Endodermal cell (in vitro differentiated cells): Measurements from ENCODE around the gene TFF1. TPM values are rescaled to one million over a fixed set of nuclear protein-coding genes. Genes with fewer than 3 reads are reported as not detected.

ENCODE experiments used
- DNase-seq: peaks from one replicate; pipeline ENCODE4 v3.0.0-alpha.2; 2017
- H3K27ac ChIP-seq: 2 replicates; pipeline ENCODE4 v1.5.1; 2013; ENCODE audit warnings: mild to moderate bottlenecking, low read depth, low read length, moderate library complexity
- H3K27me3 ChIP-seq: 2 replicates; pipeline ENCODE4 v1.6.1; 2013; ENCODE audit warnings: mild to moderate bottlenecking, low read length, moderate library complexity; ENCODE audit not compliant: insufficient read depth, control insufficient read depth, poor library complexity, severe bottlenecking
- H3K36me3 ChIP-seq: 2 replicates; pipeline ENCODE4 v1.7.0; 2013; ENCODE audit warnings: mild to moderate bottlenecking, low read length, moderate library complexity; ENCODE audit not compliant: control insufficient read depth, insufficient read depth
- H3K4me1 ChIP-seq: one replicate; pipeline ENCODE4 v1.7.0; 2013; ENCODE audit warnings: low read length; ENCODE audit not compliant: control insufficient read depth, insufficient read depth
- H3K4me3 ChIP-seq: 2 replicates; pipeline ENCODE4 v1.5.1; 2013; ENCODE audit warnings: mild to moderate bottlenecking, low read length, moderate library complexity
- H3K9ac ChIP-seq: 2 replicates; pipeline ENCODE4 v1.6.1; 2013; ENCODE audit warnings: mild to moderate bottlenecking, low read length, moderate library complexity; ENCODE audit not compliant: poor library complexity, severe bottlenecking; ENCODE audit errors: extremely low read depth
- H3K9me3 ChIP-seq: 2 replicates; pipeline ENCODE4 v1.6.1; 2013; ENCODE audit warnings: mild to moderate bottlenecking, low read length, moderate library complexity; ENCODE audit not compliant: control insufficient read depth
- H3K27ac Mint-ChIP-seq: 2 replicates; pipeline ENCODE4 v1.8.0; 2020; ENCODE audit warnings: mixed read lengths
- H3K27me3 Mint-ChIP-seq: 2 replicates; pipeline ENCODE4 v1.8.0; 2021; ENCODE audit warnings: mild to moderate bottlenecking, mixed read lengths; ENCODE audit not compliant: insufficient read depth
- H3K36me3 Mint-ChIP-seq: 2 replicates; pipeline ENCODE4 v1.8.0; 2020; ENCODE audit warnings: low read depth, mixed read lengths
- H3K4me1 Mint-ChIP-seq: 2 replicates; pipeline ENCODE4 v1.8.0; 2020; ENCODE audit warnings: mixed read lengths
- H3K4me3 Mint-ChIP-seq: 2 replicates; pipeline ENCODE4 v1.8.0; 2020; ENCODE audit warnings: mild to moderate bottlenecking, moderate library complexity, mixed read lengths
- H3K9me3 Mint-ChIP-seq: 2 replicates; pipeline ENCODE4 v1.8.0; 2020; ENCODE audit warnings: mild to moderate bottlenecking, mixed read lengths
- WGBS, 2 experiments: methylation state at CpG; one replicate each; pipeline versions ENCODE4 v1.1.5 to v1.1.7; 2013; ENCODE audit warnings: missing lambda C conversion rate in 2 of 2, mixed read lengths in 1 of 2; ENCODE audit not compliant: insufficient coverage in 1 of 2, insufficient read length in 1 of 2; 5-methylcytosine and 5-hydroxymethylcytosine counted together
- total RNA-seq, 2 donors: library from RNA; stranded (reverse); fragmentation: NEBNext Ultra II Directional in 1 of 2; extraction: Animal tissue kit (Norgen Biotek cat#: 25700) in 1 of 2; gene quantifications; 2 replicates in 1 of 2; 3 replicates in 1 of 2; pipeline ENCODE4 v1.2.1, GENCODE V29; 2021
- TF ChIP-seq, protein P1 (sequence below): fragments of 200-600 bp; sonication (generic); conservative IDR thresholded peaks from 2 replicates; pipeline ENCODE4 v1.5.0; 2021; ENCODE audit warnings: antibody characterized with exemption, mild to moderate bottlenecking

The TFF1 gene
- total RNA-seq, 2 donors from 2014 or later, result 1.6 to 3.7 TPM

- no peaks in the 10 kb centered on the region for H3K36me3 ChIP-seq
- H3K4me3 ChIP-seq, result no peak overlapping the region
- no peaks in the 10 kb centered on the region for H3K27me3 ChIP-seq
- 91 to 98% methylated on average over 4 to 5 of the region's 5 CpGs for WGBS, 2 experiments
- Mint-ChIP-seq H3K27ac (no peak overlapping the region), H3K36me3 (no peaks in the 10 kb centered on the region), H3K9me3 (no peaks in the 10 kb centered on the region), H3K27me3 (peaks cover 2% of the 10 kb centered on the region), H3K4me3 (no peak overlapping the region), H3K4me1 (no peaks in the 10 kb centered on the region)
- no peak overlapping the region for H3K27ac ChIP-seq
- H3K4me1 ChIP-seq, result no peaks in the 10 kb centered on the region
- TF ChIP-seq, protein P1, sequence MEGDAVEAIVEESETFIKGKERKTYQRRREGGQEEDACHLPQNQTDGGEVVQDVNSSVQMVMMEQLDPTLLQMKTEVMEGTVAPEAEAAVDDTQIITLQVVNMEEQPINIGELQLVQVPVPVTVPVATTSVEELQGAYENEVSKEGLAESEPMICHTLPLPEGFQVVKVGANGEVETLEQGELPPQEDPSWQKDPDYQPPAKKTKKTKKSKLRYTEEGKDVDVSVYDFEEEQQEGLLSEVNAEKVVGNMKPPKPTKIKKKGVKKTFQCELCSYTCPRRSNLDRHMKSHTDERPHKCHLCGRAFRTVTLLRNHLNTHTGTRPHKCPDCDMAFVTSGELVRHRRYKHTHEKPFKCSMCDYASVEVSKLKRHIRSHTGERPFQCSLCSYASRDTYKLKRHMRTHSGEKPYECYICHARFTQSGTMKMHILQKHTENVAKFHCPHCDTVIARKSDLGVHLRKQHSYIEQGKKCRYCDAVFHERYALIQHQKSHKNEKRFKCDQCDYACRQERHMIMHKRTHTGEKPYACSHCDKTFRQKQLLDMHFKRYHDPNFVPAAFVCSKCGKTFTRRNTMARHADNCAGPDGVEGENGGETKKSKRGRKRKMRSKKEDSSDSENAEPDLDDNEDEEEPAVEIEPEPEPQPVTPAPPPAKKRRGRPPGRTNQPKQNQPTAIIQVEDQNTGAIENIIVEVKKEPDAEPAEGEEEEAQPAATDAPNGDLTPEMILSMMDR, result no peak
- no peak overlapping the region for H3K9ac ChIP-seq
- DNase-seq, result no peak
- no peaks in the 10 kb centered on the region for H3K9me3 ChIP-seq
Observed at GRCh38 chr21:42353623-42354022, 12.7 kb downstream of the TFF1 start.

- TF ChIP-seq, protein P1, result no peak
- Histone ChIP-seq H3K4me1 (no peaks in the 10 kb centered on the region), H3K4me3 (no peak overlapping the region), H3K27me3 (no peaks in the 10 kb centered on the region), H3K27ac (no peak overlapping the region), H3K9me3 (no peaks in the 10 kb centered on the region), H3K9ac (no peak overlapping the region), H3K36me3 (no peaks in the 10 kb centered on the region)
- H3K9me3 Mint-ChIP-seq, result no peaks in the 10 kb centered on the region
- no peaks in the 10 kb centered on the region for H3K4me1 Mint-ChIP-seq
- whole genome bisulfite sequencing, 2 experiments, result 90 to 95% methylated on average over 9 to 14 of the region's 14 CpGs
- no peak overlapping the region for H3K27ac Mint-ChIP-seq
- H3K36me3 Mint-ChIP-seq, result no peaks in the 10 kb centered on the region
- DNase-seq, result peak; percentile 20
- H3K27me3 Mint-ChIP-seq, result no peaks in the 10 kb centered on the region
- no peak overlapping the region for H3K4me3 Mint-ChIP-seq
Observed at GRCh38 chr21:42352441-42353095, 13.8 kb downstream of the TFF1 start.

DNA sequence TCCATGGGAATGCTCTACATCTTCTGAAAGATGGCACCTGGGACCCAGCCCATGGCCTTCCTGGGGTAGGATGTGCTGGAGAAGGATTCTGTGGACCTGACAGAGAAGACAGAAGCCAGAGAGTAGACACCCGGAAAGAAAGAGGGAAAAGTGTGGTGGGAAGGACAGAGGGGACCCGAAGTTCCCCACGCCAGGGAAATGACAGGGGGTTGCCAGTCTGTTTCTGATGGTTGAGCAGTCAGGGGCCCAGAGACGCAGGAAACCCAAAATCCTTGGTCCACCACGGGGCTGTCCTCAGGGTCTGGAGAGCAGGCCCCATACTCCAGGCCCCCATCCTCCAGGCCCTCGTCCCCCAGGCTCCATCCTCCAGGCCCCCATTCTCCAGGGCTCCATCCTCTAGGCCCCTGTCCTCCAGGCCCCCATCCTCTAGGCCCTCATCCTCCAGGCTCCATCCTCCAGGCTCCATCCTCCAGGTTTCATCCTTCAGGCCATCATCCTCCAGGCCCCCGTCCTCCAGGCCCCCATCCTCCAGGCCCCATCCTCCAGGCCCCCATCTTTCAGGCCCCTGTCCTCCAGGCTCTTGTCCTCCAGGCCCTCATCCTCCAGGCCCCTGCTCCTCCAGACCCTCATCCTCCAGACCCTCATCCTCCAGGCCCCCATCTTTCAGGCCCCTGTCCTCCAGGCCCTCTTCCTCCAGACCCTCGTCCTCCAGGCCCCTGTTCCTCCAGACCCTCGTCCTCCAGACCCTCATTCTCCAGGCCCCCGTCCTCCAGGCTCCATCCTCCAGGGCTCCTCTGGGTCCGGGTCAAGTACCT lies 14.5 kb downstream of the TFF1 start:
- Histone ChIP-seq H3K27me3 (no peaks in the 10 kb centered on the region), H3K9me3 (no peaks in the 10 kb centered on the region), H3K4me3 (no peak overlapping the region), H3K36me3 (no peaks in the 10 kb centered on the region), H3K9ac (no peak overlapping the region), H3K27ac (no peak overlapping the region), H3K4me1 (no peaks in the 10 kb centered on the region)
- H3K9me3 Mint-ChIP-seq, result no peaks in the 10 kb centered on the region
- TF ChIP-seq, protein P1, result no peak
- no peak overlapping the region for H3K4me3 Mint-ChIP-seq
- H3K4me1 Mint-ChIP-seq, result no peaks in the 10 kb centered on the region
- WGBS, 2 experiments, result 76 to 79% methylated on average over 6 to 11 of the region's 11 CpGs
- H3K36me3 Mint-ChIP-seq, result no peaks in the 10 kb centered on the region
- DNase-seq, result no peak
- no peaks in the 10 kb centered on the region for H3K27me3 Mint-ChIP-seq
- no peak overlapping the region for H3K27ac Mint-ChIP-seq
